ENCODE measurements around the gene SLC6A7.

SLC6A7 gene

DNA sequence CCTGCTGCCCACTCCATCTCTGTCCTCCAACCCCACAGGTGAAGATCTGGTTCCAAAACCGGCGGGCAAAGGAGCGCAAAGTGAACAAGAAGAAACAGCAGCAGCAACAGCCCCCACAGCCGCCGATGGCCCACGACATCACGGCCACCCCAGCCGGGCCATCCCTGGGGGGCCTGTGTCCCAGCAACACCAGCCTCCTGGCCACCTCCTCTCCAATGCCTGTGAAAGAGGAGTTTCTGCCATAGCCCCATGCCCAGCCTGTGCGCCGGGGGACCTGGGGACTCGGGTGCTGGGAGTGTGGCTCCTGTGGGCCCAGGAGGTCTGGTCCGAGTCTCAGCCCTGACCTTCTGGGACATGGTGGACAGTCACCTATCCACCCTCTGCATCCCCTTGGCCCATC, 6.4 kb upstream of the SLC6A7 start:
- no peak overlapping the region for H3K4me3 ChIP-seq (ENCODE audit: low read depth, low read length)
- TF ChIP-seq, protein P1, sequence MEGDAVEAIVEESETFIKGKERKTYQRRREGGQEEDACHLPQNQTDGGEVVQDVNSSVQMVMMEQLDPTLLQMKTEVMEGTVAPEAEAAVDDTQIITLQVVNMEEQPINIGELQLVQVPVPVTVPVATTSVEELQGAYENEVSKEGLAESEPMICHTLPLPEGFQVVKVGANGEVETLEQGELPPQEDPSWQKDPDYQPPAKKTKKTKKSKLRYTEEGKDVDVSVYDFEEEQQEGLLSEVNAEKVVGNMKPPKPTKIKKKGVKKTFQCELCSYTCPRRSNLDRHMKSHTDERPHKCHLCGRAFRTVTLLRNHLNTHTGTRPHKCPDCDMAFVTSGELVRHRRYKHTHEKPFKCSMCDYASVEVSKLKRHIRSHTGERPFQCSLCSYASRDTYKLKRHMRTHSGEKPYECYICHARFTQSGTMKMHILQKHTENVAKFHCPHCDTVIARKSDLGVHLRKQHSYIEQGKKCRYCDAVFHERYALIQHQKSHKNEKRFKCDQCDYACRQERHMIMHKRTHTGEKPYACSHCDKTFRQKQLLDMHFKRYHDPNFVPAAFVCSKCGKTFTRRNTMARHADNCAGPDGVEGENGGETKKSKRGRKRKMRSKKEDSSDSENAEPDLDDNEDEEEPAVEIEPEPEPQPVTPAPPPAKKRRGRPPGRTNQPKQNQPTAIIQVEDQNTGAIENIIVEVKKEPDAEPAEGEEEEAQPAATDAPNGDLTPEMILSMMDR (IDR thresholded peaks at IDR 0.05; ENCODE audit: low read depth, low read length, missing control alignments), result no peak
- no peak for DNase-seq (ENCODE audit: low read depth)

DNA sequence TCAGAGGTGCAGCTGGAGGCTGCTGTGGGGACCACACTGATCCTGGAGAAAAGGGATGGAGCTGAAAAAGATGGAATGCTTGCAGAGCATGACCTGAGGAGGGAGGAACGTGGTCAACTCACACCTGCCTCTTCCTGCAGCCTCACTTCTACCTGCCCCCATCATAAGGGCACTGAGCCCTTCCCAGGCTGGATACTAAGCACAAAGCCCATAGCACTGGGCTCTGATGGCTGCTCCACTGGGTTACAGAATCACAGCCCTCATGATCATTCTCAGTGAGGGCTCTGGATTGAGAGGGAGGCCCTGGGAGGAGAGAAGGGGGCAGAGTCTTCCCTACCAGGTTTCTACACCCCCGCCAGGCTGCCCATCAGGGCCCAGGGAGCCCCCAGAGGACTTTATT, 5.9 kb upstream of the SLC6A7 start:
- DNase-seq (ENCODE audit: low read depth), result no peak
- H3K4me3 ChIP-seq (ENCODE audit: low read depth, low read length), result no peak overlapping the region
- TF ChIP-seq, protein P1 (IDR thresholded peaks at IDR 0.05; ENCODE audit: low read depth, low read length, missing control alignments), result no peak

DNA sequence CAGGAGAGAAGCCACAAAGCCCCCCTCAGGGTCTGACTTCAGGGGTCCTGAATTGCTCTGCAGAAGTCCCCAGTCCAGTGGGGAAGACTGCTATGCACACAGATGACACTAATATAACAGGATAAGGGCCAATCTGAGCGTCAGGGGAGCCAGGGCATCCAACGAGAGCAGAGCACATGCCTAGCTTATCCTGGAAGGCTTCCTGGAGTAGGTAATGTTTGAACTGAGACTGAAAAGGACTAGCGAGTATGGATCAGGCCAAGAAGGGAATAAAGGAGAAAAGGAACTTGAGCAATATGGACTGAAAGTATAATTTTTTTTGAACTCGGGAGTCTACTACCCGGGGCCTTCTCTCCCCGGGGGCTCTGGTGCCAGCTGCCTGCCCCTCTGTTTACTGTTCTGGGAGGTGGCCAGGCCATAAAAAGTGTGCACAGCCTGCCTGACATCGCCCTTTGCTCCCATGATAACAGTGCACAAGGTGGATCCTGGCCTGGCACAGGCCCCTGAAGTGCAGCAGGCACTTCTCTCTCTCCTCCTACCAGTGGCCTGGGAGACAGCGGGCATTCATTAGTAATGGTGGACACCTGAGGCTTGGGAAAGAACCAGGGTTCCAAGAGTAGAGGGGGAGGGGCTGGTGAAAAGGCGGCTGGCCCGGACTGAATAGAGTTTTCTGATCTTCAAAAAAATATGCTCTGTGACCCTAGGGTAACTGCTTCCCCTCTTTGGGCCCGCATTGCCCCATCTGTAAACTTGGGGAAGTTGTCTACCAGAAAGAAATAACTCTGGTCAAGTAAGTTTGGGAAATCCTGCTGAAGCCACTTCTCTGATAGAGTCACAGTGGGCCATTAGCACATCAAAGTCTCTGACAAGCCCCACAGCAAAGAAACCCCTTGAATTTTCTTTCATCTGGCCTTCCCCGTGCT, 4.6 kb upstream of the SLC6A7 start:
- no peak for DNase-seq (ENCODE audit: low read depth)
- TF ChIP-seq, protein P1 (IDR thresholded peaks at IDR 0.05; ENCODE audit: low read depth, low read length, missing control alignments), result no peak
- H3K4me3 ChIP-seq (ENCODE audit: low read depth, low read length), result no peak overlapping the region

DNA sequence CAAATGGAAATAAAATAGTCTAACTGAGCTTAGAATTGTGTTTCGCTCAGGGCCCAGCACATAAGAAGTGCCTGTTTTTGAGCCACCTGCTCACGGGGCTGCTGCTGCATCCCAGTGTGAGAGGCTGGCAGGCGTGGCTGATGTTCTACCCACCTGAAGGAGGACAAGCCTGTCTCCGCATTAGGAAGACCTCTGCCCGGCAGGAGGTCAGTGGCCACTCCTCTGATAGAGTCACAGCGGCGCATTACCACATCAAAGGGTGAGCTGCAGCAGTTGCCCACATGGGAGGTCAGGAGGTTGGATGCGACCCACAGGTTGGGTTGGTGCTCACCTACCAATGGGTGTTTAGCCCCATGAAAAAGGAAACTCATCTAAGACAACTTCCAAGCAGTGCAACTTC, 3.7 kb upstream of the SLC6A7 start:
- TF ChIP-seq, protein P1 (IDR thresholded peaks at IDR 0.05; ENCODE audit: low read depth, low read length, missing control alignments), result no peak
- no peak for DNase-seq (ENCODE audit: low read depth)
- no peak overlapping the region for H3K4me3 ChIP-seq (ENCODE audit: low read depth, low read length)

DNA sequence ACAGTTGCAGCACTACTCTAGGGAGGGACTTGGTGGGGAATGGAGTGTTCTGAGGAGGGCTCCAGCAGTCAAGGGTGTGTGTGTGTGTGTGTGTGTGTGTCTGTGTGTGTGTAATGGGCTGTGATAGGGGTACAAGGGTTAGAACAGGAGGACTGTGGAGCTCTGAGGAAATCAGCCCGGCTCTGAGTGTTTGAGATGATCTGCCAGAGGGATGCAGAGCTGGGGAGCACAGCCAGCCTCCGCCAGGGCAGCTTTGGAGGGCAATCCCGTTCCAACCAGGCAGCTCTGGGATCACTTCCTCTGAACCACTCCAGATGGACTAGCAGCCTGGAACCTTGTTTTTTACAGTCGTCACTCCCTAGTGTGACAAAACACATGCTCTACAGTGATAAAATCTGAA, 3.0 kb upstream of the SLC6A7 start:
- TF ChIP-seq, protein P1 (IDR thresholded peaks at IDR 0.05; ENCODE audit: low read depth, low read length, missing control alignments), result no peak
- no peak for DNase-seq (ENCODE audit: low read depth)
- no peak overlapping the region for H3K4me3 ChIP-seq (ENCODE audit: low read depth, low read length)

DNA sequence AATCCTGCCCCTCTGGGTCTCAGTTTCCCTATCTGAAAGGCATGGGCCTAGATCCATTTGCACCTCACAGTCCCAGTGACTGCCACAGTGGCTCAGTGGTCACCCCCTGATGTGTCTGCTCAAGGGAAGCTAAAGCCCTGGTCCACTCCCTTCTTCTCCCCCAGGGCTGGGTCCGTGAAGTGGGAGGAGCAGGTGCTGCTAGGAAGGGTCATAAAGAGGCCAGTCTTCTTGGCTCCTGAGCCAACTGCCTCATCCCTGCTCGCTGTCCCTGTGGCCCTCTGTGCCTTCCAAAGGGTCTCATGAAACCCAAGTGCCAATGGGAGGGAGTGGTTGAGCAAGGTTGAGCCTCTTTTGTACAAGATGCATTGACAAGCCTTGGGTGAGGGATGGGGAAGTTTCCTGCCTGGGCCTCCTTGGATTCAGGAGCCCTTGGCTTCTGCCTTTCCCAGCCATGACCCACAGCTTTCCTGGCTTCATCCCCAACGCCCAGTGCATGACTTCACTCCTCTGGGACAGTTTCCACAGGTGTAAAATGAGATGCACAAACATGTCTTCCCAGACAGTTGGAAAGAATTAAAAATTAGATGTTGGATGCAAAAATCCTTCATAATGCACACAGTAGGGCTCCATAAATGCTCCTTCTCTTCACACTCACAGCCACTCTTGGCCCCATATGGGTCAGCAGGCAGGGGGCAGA, 1.6 kb upstream of the SLC6A7 start:
- TF ChIP-seq, protein P1 (IDR thresholded peaks at IDR 0.05; ENCODE audit: low read depth, low read length, missing control alignments), result no peak
- no peak overlapping the region for H3K4me3 ChIP-seq (ENCODE audit: low read depth, low read length)
- no peak for DNase-seq (ENCODE audit: low read depth)
